GM13977 (cell line): ENCODE measurements around the gene PLD3.

ENCODE experiments used
- DNase-seq: peaks from one replicate; pipeline ENCODE4 v3.0.0; 2012; ENCODE audit warnings: low spot score
- in situ Hi-C: fragments of 300-500 bp; cut with MboI; formaldehyde crosslinking; loops from one replicate; pipeline ENCODE4 v1.12.0; 2022; ENCODE audit warnings: low sequenced_read_pairs, low pct_unique_long_range_greater_than_20kb, mixed read lengths, inconsistent platforms; ENCODE audit not compliant: unreplicated experiment
- TF ChIP-seq, protein P1 (sequence below): IDR thresholded peaks from 2 replicates; pipeline ENCODE4 v1.5.1; 2012; ENCODE audit warnings: mild to moderate bottlenecking, control low read depth; ENCODE audit not compliant: insufficient read depth; ENCODE audit errors: extremely low read depth, missing control alignments

Gene PLD3, protein sequence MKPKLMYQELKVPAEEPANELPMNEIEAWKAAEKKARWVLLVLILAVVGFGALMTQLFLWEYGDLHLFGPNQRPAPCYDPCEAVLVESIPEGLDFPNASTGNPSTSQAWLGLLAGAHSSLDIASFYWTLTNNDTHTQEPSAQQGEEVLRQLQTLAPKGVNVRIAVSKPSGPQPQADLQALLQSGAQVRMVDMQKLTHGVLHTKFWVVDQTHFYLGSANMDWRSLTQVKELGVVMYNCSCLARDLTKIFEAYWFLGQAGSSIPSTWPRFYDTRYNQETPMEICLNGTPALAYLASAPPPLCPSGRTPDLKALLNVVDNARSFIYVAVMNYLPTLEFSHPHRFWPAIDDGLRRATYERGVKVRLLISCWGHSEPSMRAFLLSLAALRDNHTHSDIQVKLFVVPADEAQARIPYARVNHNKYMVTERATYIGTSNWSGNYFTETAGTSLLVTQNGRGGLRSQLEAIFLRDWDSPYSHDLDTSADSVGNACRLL

DNA sequence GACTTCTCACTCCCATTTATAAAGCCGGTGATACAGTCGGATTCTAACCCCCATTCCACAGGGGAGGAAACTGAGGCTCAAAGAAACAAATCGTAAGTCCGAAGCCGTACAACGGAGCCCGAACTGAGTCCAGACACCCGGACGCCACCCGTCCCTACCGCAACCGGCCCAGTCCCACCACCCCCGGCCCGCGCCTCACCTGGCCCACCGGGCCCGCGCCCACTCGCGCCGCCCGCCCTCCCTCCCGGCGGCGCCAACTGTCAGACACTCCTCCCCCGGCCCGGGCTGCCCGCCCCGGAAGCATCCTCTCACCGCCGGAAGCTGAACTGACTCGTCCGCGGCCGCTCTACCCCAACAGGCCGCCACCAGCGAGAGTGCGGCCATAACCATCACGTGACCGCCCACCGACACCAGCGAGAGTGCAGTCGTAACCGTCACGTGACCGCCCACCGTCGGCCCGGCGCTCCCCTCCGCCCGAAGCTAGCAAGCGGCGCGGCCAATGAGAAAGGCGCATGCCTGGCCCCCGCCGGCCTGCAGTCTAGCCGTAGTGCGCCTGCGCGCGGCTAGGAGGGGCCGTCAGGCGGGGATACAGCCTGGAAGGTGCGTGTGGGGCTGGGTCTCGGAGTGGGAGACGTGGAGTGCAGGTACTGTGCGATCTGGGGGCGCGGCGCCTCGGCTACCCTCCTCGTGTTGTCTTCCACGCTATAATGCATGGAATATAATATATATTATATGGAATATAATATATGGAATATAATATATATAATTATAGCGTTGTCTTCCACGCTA, at the start of gene PLD3, which contains the start of gene C19orf47:
PLD3 (plus strand) TSS at position 571 of the 789 bp plus-strand sequence. CDS start 17,789 bp downstream, outside the sequence.
C19orf47 (minus strand) TSS at position 273 of the 789 bp plus-strand sequence. CDS start 6,540 bp downstream, outside the sequence.
- peak; percentile 100 for DNase-seq
- TF ChIP-seq, protein P1, sequence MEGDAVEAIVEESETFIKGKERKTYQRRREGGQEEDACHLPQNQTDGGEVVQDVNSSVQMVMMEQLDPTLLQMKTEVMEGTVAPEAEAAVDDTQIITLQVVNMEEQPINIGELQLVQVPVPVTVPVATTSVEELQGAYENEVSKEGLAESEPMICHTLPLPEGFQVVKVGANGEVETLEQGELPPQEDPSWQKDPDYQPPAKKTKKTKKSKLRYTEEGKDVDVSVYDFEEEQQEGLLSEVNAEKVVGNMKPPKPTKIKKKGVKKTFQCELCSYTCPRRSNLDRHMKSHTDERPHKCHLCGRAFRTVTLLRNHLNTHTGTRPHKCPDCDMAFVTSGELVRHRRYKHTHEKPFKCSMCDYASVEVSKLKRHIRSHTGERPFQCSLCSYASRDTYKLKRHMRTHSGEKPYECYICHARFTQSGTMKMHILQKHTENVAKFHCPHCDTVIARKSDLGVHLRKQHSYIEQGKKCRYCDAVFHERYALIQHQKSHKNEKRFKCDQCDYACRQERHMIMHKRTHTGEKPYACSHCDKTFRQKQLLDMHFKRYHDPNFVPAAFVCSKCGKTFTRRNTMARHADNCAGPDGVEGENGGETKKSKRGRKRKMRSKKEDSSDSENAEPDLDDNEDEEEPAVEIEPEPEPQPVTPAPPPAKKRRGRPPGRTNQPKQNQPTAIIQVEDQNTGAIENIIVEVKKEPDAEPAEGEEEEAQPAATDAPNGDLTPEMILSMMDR: no peak
- in situ Hi-C loops: no loop called here

DNA sequence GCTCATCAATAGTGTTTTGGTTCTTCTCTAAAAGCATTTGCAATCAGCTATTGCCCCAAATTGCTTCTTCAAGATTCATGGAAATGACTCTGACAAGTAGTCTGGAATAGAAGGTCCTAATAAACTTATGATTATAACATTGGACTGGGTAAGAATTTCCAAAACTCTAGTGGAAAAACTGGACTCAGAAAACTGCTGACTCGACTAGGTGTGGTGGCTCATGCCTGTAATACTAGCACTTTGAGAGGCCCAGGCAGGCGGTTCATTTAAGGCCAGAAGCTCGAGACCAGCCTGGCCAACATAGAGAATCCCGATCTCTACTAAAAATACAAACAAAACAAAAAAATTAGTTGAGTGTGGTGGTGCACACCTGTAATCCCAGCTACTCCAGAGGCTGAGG, 47.8 kb upstream of the PLD3 start:
- TF ChIP-seq, protein P1: no peak
- in situ Hi-C loops: loop anchor here (25.0 kb wide), 1 partner anchor 312 kb away; the partner anchor contains the start of gene LTBP4

DNA sequence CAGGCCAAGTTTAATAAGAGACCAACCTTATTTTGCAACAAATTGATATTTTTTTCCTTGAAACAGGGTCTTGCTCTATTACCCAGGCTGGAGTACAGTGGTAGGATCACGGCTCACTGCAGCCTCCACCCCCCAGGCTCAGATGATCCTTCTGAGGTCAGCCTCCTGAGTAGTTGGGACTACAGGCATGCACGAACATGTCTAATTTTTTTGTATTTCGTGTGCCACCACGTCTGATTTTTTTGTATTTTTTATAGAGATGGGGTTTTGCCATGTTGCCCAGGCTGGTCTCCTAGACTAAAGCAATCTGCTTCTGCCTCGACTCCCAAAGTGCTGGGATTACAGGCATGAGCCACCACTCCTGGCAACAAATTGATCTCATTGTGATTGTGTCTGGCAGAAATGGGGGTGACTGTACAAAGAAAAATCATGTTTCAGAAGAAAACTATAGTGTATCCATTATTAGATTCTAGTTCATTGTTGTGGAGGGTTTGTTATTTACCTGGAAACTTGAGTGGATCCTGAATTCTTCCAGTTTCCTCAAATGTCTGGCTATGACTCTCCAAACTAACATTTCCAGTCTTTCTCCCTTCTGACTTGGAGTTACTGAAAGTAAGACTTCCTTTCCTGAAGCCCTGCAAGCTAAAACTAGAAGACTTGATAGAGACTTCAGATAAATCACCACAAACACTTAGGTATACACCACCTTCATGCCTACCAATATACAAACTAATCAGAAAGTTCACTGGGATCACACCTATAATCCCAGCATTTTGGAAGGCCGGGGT, 46.1 kb upstream of the PLD3 start:
- no peak for DNase-seq
- in situ Hi-C loops: loop anchor here (25.0 kb wide), 1 partner anchor 310 kb away; the partner anchor contains the start of gene LTBP4
- TF ChIP-seq, protein P1: no peak

More for the DNA sequence above, 47.8 kb upstream of the PLD3 start:
- no peak for DNase-seq

DNA sequence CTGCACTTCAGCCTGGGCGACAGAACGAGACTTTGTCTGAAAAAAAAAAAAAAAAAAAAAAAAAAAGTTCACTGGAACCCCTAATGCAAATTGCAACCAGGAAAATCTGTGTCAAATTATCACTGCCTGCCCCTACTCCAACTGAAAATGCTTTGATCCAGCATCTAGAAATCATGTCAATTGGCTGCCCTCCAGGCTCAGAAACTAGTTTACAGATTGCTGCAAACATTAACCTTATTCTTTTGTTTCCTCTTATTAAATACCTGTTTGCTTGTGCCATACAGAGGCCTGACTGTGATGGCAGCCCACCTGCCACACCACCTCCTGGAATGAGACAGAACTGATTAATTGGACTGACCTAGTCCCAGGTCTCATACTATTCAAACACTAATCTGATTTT, 44.7 kb upstream of the PLD3 start:
- TF ChIP-seq, protein P1: no peak
- in situ Hi-C loops: loop anchor here (25.0 kb wide), 1 partner anchor 309 kb away; the partner anchor contains the start of gene LTBP4
- no peak for DNase-seq

DNA sequence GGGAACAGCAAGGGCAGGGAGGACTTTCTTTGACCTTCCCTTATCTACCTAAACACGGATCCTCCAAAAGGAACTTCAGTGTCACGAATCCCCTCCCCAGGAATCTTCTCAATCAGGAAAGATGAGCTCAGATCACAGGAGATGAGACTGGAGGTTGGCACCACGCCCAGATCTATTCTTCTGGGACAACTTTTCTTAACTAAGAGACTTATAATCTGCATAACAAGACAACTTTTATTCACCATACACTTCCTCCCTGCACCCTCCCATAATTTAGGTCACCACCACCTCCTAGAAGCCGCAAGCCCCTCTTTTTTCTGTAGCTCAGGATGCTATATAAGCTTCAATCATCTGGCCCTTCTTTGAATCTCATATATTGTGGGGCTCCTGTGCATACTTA, 44.2 kb upstream of the PLD3 start:
- in situ Hi-C loops: loop anchor here (25.0 kb wide), 1 partner anchor 308 kb away; the partner anchor contains the start of gene LTBP4
- no peak for DNase-seq
- TF ChIP-seq, protein P1: no peak
